Activated CD8-positive, alpha-beta T cell treated with anti-CD3 and anti-CD28 coated beads for 36 hours (primary cell): Measurements from ENCODE around the gene SLC22A2. TPM values are rescaled to one million over a fixed set of nuclear protein-coding genes. Genes with fewer than 3 reads are reported as not detected.

Source experiments
- ATAC-seq: fragments of 200-7000 bp; cut with Tn5 transposase; one replicate; pipeline ENCODE4 v1.10.0; 2021; ENCODE audit warnings: mild to moderate bottlenecking, moderate library complexity
- CTCF ChIA-PET: fragments of 350-600 bp; sonication (Branson Sonifier 250); formaldehyde crosslinking; loops from one replicate; lab custom pipeline; 2021; ENCODE audit warnings: antibody characterized with exemption; lab: Charles Lee
- POLR2A ChIA-PET: fragments of 350-600 bp; sonication (Branson Sonifier 250); formaldehyde crosslinking; loops from one replicate; lab custom pipeline; 2021; ENCODE audit warnings: antibody characterized with exemption; lab: Charles Lee
- DNase-seq: peaks from one replicate; pipeline ENCODE4 v3.0.0-alpha.2; 2020
- H3K27ac Mint-ChIP-seq: one replicate; pipeline ENCODE4 v1.8.0; 2021; ENCODE audit warnings: mild to moderate bottlenecking, mixed read lengths
- H3K27me3 Mint-ChIP-seq: one replicate; pipeline ENCODE4 v1.8.0; 2021; ENCODE audit warnings: mixed read lengths
- H3K36me3 Mint-ChIP-seq: one replicate; pipeline ENCODE4 v1.8.0; 2021; ENCODE audit warnings: low read depth, mixed read lengths
- H3K4me1 Mint-ChIP-seq: one replicate; pipeline ENCODE4 v1.8.0; 2021; ENCODE audit warnings: low read depth, mixed read lengths
- H3K4me3 Mint-ChIP-seq: one replicate; pipeline ENCODE4 v1.8.0; 2021; ENCODE audit warnings: mild to moderate bottlenecking, moderate library complexity, mixed read lengths
- H3K9me3 Mint-ChIP-seq: one replicate; pipeline ENCODE4 v1.8.0; 2021; ENCODE audit warnings: mixed read lengths
- CTCF ChIP-seq: fragments of 200-600 bp; IDR thresholded peaks from one replicate; pipeline ENCODE4 v1.8.0; 2022; ENCODE audit warnings: antibody characterized with exemption, mild to moderate bottlenecking
- intact Hi-C: fragments of 100-400 bp; cut with micrococcal nuclease; formaldehyde crosslinking; loops from one replicate; pipeline ENCODE4 v1.10.0; 2022
- total RNA-seq, 2 experiments: library from RNA; stranded (reverse); gene quantifications; one replicate each; pipeline ENCODE4 v1.2.3, GENCODE V29; 2021

The SLC22A2 gene
- total RNA-seq, 2 experiments from 2014 or later = not detected

DNA sequence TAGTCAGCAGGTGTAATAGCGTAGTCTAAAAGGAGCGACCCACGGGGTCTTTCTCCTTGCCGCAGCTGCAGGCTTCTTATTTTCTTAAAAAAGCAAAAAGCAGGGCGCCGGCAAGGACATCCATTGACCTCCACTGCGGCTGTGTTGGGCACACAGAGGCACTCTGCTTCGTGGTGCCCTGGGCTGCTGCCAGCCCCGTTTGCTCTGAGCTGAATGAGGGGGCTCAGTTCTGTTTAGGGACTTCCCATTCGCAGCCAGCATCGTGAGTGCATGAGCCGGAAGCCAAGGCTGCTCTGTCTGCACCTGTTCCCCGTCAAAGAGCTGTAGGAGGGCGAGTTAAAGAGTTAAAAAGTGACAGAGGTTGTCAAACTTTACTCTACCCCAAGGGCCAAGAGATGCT, 1.7 kb upstream of the SLC22A2 start:
- intact Hi-C loops = no loop called here
- DNase-seq = no peak
- Mint-ChIP-seq H3K27ac (no peak overlapping the region), H3K9me3 (no peaks in the 10 kb centered on the region), H3K4me1 (no peaks in the 10 kb centered on the region), H3K36me3 (no peaks in the 10 kb centered on the region), H3K4me3 (no peak overlapping the region), H3K27me3 (peaks cover 6% of the 10 kb centered on the region)
- no peak for ATAC-seq
- ChIA-PET POLR2A (no interaction called here), CTCF (no interaction called here)
- TF ChIP-seq CTCF = no peak

DNA sequence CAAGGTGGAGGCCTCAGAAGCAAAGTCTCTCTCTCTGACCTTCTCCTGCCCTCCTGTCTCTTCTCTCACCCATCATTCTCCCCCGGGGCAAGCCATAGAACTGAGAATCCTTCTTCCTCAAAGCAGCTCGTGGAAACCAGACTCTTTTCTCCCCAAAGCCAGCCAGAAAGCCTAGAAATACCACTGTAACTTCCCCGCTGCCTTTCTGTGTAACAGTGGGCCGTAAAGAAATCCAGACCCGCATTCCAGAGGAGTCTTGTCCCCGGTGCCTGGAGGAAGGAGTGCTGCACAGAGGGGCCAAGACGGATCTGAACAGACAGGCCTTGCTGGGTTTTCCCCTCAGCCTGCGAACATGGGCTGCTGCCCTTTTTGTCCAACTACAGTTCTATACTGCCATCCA, 977 bp upstream of the SLC22A2 start:
- Mint-ChIP-seq H3K4me3 (no peak overlapping the region), H3K27ac (no peak overlapping the region), H3K36me3 (no peaks in the 10 kb centered on the region), H3K27me3 (peaks cover 6% of the 10 kb centered on the region), H3K4me1 (no peaks in the 10 kb centered on the region), H3K9me3 (no peaks in the 10 kb centered on the region)
- no peak for DNase-seq
- intact Hi-C loops = no loop called here
- ChIA-PET CTCF (no interaction called here), POLR2A (no interaction called here)
- no peak for TF ChIP-seq CTCF
- no peak for ATAC-seq

- H3K4me3 Mint-ChIP-seq = no peak overlapping the region
- DNase-seq = no peak
- H3K27me3 Mint-ChIP-seq = peaks cover 10% of the 10 kb centered on the region
- ChIA-PET CTCF (no interaction called here), POLR2A (no interaction called here)
- no peaks in the 10 kb centered on the region for H3K9me3 Mint-ChIP-seq
- TF ChIP-seq CTCF = no peak
- H3K36me3 Mint-ChIP-seq = no peaks in the 10 kb centered on the region
- no peak for ATAC-seq
- no peak overlapping the region for H3K27ac Mint-ChIP-seq
- intact Hi-C loops = no loop called here
- H3K4me1 Mint-ChIP-seq = no peaks in the 10 kb centered on the region
Observed at GRCh38 chr6:160259143-160259425, 463 bp upstream of the SLC22A2 start.

DNA sequence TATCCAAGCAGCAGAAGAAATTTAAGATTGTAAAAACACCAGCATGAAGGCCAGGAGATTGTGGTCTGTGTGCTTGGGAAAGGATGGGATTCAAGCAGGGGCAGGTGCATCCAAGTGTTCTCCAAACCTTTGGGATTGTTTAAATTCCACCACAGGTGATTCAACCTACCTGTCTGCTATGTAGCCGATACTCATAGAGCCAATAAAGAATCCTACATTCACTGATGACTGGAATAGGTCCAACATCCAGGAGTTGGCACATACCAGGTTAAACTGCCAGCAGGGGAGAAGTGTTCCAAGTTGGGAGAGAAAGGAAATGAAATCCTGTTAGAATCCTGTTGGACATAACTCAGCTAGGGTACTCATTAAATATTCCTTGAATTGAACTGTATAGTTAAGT, 2.2 kb downstream of the SLC22A2 start:
- intact Hi-C loops = no loop called here
- Mint-ChIP-seq H3K4me3 (no peak overlapping the region), H3K4me1 (no peaks in the 10 kb centered on the region), H3K36me3 (no peaks in the 10 kb centered on the region), H3K27ac (no peak overlapping the region), H3K9me3 (no peaks in the 10 kb centered on the region), H3K27me3 (peaks cover 10% of the 10 kb centered on the region)
- POLR2A ChIA-PET = no interaction called here
- CTCF ChIA-PET = no interaction called here
- ATAC-seq (no peak), DNase-seq (no peak)
- no peak for TF ChIP-seq CTCF

DNA sequence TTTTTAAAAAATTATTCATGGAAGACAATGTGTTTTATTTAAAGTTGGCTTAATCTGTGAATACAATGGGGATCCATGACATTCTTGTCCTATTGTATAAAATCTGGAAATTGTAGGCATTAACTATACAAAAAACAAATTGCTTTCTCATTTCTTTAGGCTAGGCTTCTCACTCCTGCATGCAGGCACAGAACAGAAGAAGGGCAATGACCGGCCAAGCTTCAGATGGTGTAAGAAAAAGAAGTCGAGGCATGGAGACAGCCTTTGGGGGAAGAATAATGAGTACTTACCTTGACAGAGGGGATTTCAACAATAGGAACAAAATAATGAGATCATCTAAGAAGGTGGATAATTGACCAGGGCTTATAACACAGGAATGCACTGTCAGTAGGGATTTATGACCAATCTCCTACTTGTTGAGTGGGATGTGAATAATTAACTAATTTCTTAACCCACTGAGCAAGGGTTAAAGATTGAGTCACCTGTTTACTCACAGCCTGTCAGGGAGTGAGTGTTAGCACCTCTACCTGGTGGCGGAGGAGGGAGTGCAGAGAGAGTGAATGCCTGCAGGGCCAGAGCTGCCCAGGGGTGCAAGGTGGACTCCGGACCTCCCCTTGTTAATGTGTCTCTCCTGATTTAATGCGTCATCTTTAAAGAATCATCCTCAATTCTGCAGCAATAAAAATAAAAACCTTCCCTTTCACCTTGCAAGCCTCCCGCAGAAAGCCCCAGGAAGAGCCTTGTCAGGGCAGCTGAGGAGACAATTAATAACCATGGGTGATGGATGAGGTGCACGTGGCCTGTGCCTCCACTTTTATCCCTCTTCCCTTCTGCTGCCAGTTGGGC, 3.9 kb downstream of the SLC22A2 start:
- H3K9me3 Mint-ChIP-seq = no peaks in the 10 kb centered on the region
- ChIA-PET CTCF (no interaction called here), POLR2A (no interaction called here)
- no peaks in the 10 kb centered on the region for H3K4me1 Mint-ChIP-seq
- intact Hi-C loops = no loop called here
- no peak for TF ChIP-seq CTCF
- DNase-seq = no peak
- no peaks in the 10 kb centered on the region for H3K36me3 Mint-ChIP-seq
- no peak overlapping the region for H3K27ac Mint-ChIP-seq
- no peak for ATAC-seq
- peaks cover 14% of the 10 kb centered on the region for H3K27me3 Mint-ChIP-seq
- H3K4me3 Mint-ChIP-seq = no peak overlapping the region
